Neural cell (in vitro differentiated cells): ENCODE data around the gene SIL1.

Experiments used
- EP300 ChIP-seq: fragments of 450-650 bp; conservative IDR thresholded peaks from 2 replicates; pipeline ENCODE4 v1.6.1; 2014; ENCODE audit warnings: antibody characterized with exemption, mild to moderate bottlenecking, moderate library complexity; ENCODE audit not compliant: poor library complexity, severe bottlenecking
- EZH2 ChIP-seq: fragments of 200-600, 300-800 bp; shearing (Covaris generic), sonication (generic); IDR thresholded peaks from 2 replicates; pipeline ENCODE4 v1.6.1; 2014; ENCODE audit warnings: antibody characterized with exemption, low read length, borderline replicate concordance, mild to moderate bottlenecking; ENCODE audit not compliant: insufficient read depth, poor library complexity, severe bottlenecking
- POLR2AphosphoS5 ChIP-seq: IDR thresholded peaks from 2 replicates; pipeline ENCODE4 v1.6.1; 2012
- REST ChIP-seq: IDR thresholded peaks from 2 replicates; pipeline ENCODE4 v1.6.1; 2012; ENCODE audit warnings: borderline replicate concordance
- SMC3 ChIP-seq: fragments of 450-650 bp; conservative IDR thresholded peaks from 2 replicates; pipeline ENCODE4 v1.6.1; 2014; ENCODE audit warnings: antibody characterized with exemption, mild to moderate bottlenecking, moderate library complexity; ENCODE audit not compliant: poor library complexity
- TF ChIP-seq, protein P1 (sequence below): fragments of 450-650 bp; IDR thresholded peaks from 2 replicates; pipeline ENCODE4 v1.5.1; 2014; ENCODE audit warnings: antibody characterized with exemption, mild to moderate bottlenecking, moderate library complexity; ENCODE audit not compliant: poor library complexity, severe bottlenecking

DNA sequence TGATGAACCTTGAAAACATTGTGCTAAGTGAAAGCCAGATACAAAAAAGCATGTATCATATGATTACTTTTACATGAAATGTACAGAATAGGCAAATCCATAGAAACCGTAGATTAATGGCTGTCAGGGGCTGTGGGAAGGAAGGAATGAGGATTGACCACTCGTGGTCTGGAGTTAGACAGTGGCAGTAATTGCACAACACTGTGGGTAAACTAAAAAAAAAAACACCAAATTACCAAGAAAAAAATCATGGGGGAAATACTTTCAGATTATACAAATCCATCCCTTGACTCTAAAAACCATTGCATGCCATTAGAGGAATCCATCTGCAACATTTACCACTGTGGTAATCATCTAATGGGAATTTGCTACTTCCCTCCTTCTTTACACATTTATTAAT, 140.0 kb downstream of the SIL1 start:
- TF ChIP-seq, protein P1, sequence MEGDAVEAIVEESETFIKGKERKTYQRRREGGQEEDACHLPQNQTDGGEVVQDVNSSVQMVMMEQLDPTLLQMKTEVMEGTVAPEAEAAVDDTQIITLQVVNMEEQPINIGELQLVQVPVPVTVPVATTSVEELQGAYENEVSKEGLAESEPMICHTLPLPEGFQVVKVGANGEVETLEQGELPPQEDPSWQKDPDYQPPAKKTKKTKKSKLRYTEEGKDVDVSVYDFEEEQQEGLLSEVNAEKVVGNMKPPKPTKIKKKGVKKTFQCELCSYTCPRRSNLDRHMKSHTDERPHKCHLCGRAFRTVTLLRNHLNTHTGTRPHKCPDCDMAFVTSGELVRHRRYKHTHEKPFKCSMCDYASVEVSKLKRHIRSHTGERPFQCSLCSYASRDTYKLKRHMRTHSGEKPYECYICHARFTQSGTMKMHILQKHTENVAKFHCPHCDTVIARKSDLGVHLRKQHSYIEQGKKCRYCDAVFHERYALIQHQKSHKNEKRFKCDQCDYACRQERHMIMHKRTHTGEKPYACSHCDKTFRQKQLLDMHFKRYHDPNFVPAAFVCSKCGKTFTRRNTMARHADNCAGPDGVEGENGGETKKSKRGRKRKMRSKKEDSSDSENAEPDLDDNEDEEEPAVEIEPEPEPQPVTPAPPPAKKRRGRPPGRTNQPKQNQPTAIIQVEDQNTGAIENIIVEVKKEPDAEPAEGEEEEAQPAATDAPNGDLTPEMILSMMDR = no peak
- TF ChIP-seq EP300 = no peak
- no peak for TF ChIP-seq POLR2AphosphoS5
- TF ChIP-seq SMC3 = no peak
- no peak for TF ChIP-seq REST
- TF ChIP-seq EZH2 = no peak
